Metanephros (tissue), 1 donor: ENCODE results near the gene STEAP1B. TPM values are rescaled to one million over a fixed set of nuclear protein-coding genes. Genes with fewer than 3 reads are reported as not detected.

ENCODE experiments used
- total RNA-seq: library from RNA; depleted of rRNA; stranded (reverse); fragments of >200 nt; gene quantifications from one replicate; pipeline ENCODE4 v1.2.3, GENCODE V29; 2014

Gene STEAP1B
- total RNA-seq = 1.5 TPM

GRCh38 chr7:22499888-22500689, at the start of gene STEAP1B:
TSS of gene STEAP1B (minus strand) at chr7:22500188. CDS start at chr7:22494855, 5,333 bp downstream.

Other genes starting within 250 kb of the STEAP1B start
- 138 TPM for gene RAPGEF5, start 143.0 kb downstream of the STEAP1B start, total RNA-seq
- 0.64 TPM for gene IL6, start 227.0 kb upstream of the STEAP1B start, total RNA-seq